Activated naive CD8-positive, alpha-beta T cell (primary cell): ENCODE results near the gene S100A13.
"Not testable (repeated sequence)": the region's sequence is repeated elsewhere in the genome, so short reads cannot be mapped to it uniquely, and the experiment has no call there.

Experiments
- H3K27ac Mint-ChIP-seq: one replicate; pipeline ENCODE4 v1.8.0; 2021; ENCODE audit warnings: mixed read lengths
- H3K27me3 Mint-ChIP-seq: one replicate; pipeline ENCODE4 v1.8.0; 2021; ENCODE audit warnings: mixed read lengths
- H3K36me3 Mint-ChIP-seq: one replicate; pipeline ENCODE4 v1.8.0; 2021; ENCODE audit warnings: mixed read lengths
- H3K4me1 Mint-ChIP-seq: one replicate; pipeline ENCODE4 v1.8.0; 2021; ENCODE audit warnings: low read depth, mixed read lengths
- H3K4me3 Mint-ChIP-seq: one replicate; pipeline ENCODE4 v1.8.0; 2021; ENCODE audit warnings: mild to moderate bottlenecking, mixed read lengths
- H3K9me3 Mint-ChIP-seq: one replicate; pipeline ENCODE4 v1.8.0; 2021; ENCODE audit warnings: low read depth, mixed read lengths

Gene S100A13

GRCh38 chr1:153585006-153585405 lies 42.3 kb downstream of the S100A13 start:
- Mint-ChIP-seq H3K27ac (no peak overlapping the region), H3K4me1 (no peaks in the 10 kb centered on the region), H3K36me3 (no peaks in the 10 kb centered on the region), H3K9me3 (no peaks in the 10 kb centered on the region), H3K27me3 (no peaks in the 10 kb centered on the region), H3K4me3 (no peak overlapping the region)

GRCh38 chr1:153583976-153584375 lies 43.3 kb downstream of the S100A13 start:
- no peaks in the 10 kb centered on the region for H3K36me3 Mint-ChIP-seq
- H3K27me3 Mint-ChIP-seq = no peaks in the 10 kb centered on the region
- no peaks in the 10 kb centered on the region for H3K9me3 Mint-ChIP-seq
- H3K4me1 Mint-ChIP-seq = no peaks in the 10 kb centered on the region
- H3K4me3 Mint-ChIP-seq = no peak overlapping the region
- H3K27ac Mint-ChIP-seq = no peak overlapping the region

- not testable (repeated sequence) for H3K4me1 Mint-ChIP-seq
Measured at GRCh38 chr1:153583514-153583913, 43.8 kb downstream of the S100A13 start.

GRCh38 chr1:153582836-153583235 lies 44.5 kb downstream of the S100A13 start:
- H3K36me3 Mint-ChIP-seq, H3K4me1 Mint-ChIP-seq, H3K4me3 Mint-ChIP-seq, H3K27me3 Mint-ChIP-seq, H3K27ac Mint-ChIP-seq, H3K9me3 Mint-ChIP-seq: not testable (repeated sequence)

More at GRCh38 chr1:153583514-153583913, 43.8 kb downstream of the S100A13 start:
- not testable (repeated sequence) for H3K36me3 Mint-ChIP-seq, H3K27ac Mint-ChIP-seq, H3K4me3 Mint-ChIP-seq, H3K9me3 Mint-ChIP-seq, H3K27me3 Mint-ChIP-seq

GRCh38 chr1:153578936-153579335 lies 48.4 kb downstream of the S100A13 start:
- Mint-ChIP-seq H3K4me1 (no peaks in the 10 kb centered on the region), H3K36me3 (no peaks in the 10 kb centered on the region), H3K9me3 (no peaks in the 10 kb centered on the region), H3K27me3 (peaks cover 5% of the 10 kb centered on the region), H3K27ac (no peak overlapping the region), H3K4me3 (no peak overlapping the region)

GRCh38 chr1:153578490-153578889 lies 48.8 kb downstream of the S100A13 start:
- no peak overlapping the region for H3K4me3 Mint-ChIP-seq
- no peak overlapping the region for H3K27ac Mint-ChIP-seq
- H3K4me1 Mint-ChIP-seq = no peaks in the 10 kb centered on the region
- no peaks in the 10 kb centered on the region for H3K36me3 Mint-ChIP-seq
- H3K27me3 Mint-ChIP-seq = peaks cover 5% of the 10 kb centered on the region
- H3K9me3 Mint-ChIP-seq = no peaks in the 10 kb centered on the region

GRCh38 chr1:153577624-153578051 lies 49.7 kb downstream of the S100A13 start:
- Mint-ChIP-seq H3K36me3 (no peaks in the 10 kb centered on the region), H3K4me1 (peaks cover 7% of the 10 kb centered on the region), H3K27ac (no peak overlapping the region), H3K9me3 (no peaks in the 10 kb centered on the region), H3K27me3 (peaks cover 5% of the 10 kb centered on the region), H3K4me3 (no peak overlapping the region)

GRCh38 chr1:153577138-153577537 lies 50.2 kb downstream of the S100A13 start:
- Mint-ChIP-seq H3K4me1 (peaks cover 11% of the 10 kb centered on the region), H3K27me3 (peaks cover 5% of the 10 kb centered on the region), H3K9me3 (no peaks in the 10 kb centered on the region), H3K27ac (no peak overlapping the region), H3K4me3 (no peak overlapping the region), H3K36me3 (no peaks in the 10 kb centered on the region)

GRCh38 chr1:153575497-153575896 lies 51.8 kb downstream of the S100A13 start:
- not testable (repeated sequence) for H3K27ac Mint-ChIP-seq, H3K9me3 Mint-ChIP-seq, H3K4me3 Mint-ChIP-seq, H3K27me3 Mint-ChIP-seq, H3K36me3 Mint-ChIP-seq
- peaks cover 17% of the 10 kb centered on the region for H3K4me1 Mint-ChIP-seq

- H3K27ac Mint-ChIP-seq, H3K9me3 Mint-ChIP-seq, H3K27me3 Mint-ChIP-seq, H3K36me3 Mint-ChIP-seq, H3K4me3 Mint-ChIP-seq: not testable (repeated sequence)
- peaks cover 17% of the 10 kb centered on the region for H3K4me1 Mint-ChIP-seq
Measured at GRCh38 chr1:153575081-153575491, 52.2 kb downstream of the S100A13 start.

- peak overlapping the region; percentile 7 for H3K4me3 Mint-ChIP-seq
- no peaks in the 10 kb centered on the region for H3K36me3 Mint-ChIP-seq
- H3K27ac Mint-ChIP-seq = peak overlapping the region; percentile 11
- H3K9me3 Mint-ChIP-seq = no peaks in the 10 kb centered on the region
- peaks cover 22% of the 10 kb centered on the region for H3K4me1 Mint-ChIP-seq
- peaks cover 4% of the 10 kb centered on the region for H3K27me3 Mint-ChIP-seq
Measured at GRCh38 chr1:153573351-153573750, 54.0 kb downstream of the S100A13 start.

GRCh38 chr1:153572569-153573015 lies 54.7 kb downstream of the S100A13 start:
- Mint-ChIP-seq H3K27me3 (no peaks in the 10 kb centered on the region), H3K36me3 (no peaks in the 10 kb centered on the region), H3K9me3 (no peaks in the 10 kb centered on the region), H3K27ac (peak overlapping the region; percentile 11), H3K4me1 (peaks cover 29% of the 10 kb centered on the region), H3K4me3 (peak overlapping the region; percentile 7)

GRCh38 chr1:153571706-153572105 lies 55.6 kb downstream of the S100A13 start:
- Mint-ChIP-seq H3K27ac (no peak overlapping the region), H3K4me3 (no peak overlapping the region), H3K4me1 (peaks cover 35% of the 10 kb centered on the region), H3K36me3 (no peaks in the 10 kb centered on the region), H3K9me3 (no peaks in the 10 kb centered on the region), H3K27me3 (no peaks in the 10 kb centered on the region)

GRCh38 chr1:153570874-153571273 lies 56.4 kb downstream of the S100A13 start:
- Mint-ChIP-seq H3K4me1 (peaks cover 42% of the 10 kb centered on the region), H3K9me3 (no peaks in the 10 kb centered on the region), H3K36me3 (no peaks in the 10 kb centered on the region), H3K27me3 (no peaks in the 10 kb centered on the region), H3K27ac (peak overlapping the region; percentile 46), H3K4me3 (no peak overlapping the region)

- Mint-ChIP-seq H3K27me3 (no peaks in the 10 kb centered on the region), H3K36me3 (no peaks in the 10 kb centered on the region), H3K4me3 (no peak overlapping the region), H3K27ac (no peak overlapping the region), H3K4me1 (peaks cover 47% of the 10 kb centered on the region), H3K9me3 (no peaks in the 10 kb centered on the region)
Measured at GRCh38 chr1:153569465-153569864, 57.8 kb downstream of the S100A13 start.
